HK-2 (cell line): ENCODE results near the gene ACTR1A.

Experiments
- DNase-seq: peaks from one replicate; pipeline ENCODE4 v3.0.0-alpha.2; 2018; ENCODE audit not compliant: unreplicated experiment

Gene ACTR1A

DNA sequence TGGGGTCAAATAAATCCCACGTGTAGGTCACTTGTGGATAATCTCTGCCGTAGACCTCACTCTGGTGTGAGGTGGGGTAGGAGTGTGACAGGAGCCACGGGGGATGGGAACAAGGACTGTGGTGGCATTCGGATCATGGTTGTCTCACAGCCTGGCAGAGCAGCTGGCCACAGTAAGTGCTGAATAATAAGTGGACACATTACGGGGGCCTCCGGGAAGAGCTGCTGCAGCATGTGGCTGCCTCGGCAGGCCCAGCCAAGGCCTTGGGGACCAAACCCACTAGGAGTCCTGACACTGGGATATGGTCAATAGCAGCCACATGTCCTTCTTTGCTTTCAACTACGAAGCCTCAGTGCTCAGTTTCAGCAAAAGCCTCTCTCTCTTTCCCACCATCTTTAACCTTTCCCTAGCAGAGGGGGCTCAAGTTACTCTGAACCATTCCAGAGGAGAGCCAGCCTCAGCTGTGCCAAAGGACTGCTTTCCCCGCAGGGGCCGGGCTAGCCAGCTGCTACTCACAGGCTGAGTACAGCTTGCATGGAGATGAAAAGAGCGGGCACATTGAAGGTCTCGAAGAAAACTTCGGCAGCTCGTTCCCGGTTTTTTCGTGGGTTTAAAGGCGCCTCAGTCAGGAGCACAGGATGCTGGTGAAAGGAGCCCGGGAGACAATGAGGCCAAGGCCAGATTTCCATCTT lies 17.3 kb downstream of the ACTR1A start:
- no peak for DNase-seq

DNA sequence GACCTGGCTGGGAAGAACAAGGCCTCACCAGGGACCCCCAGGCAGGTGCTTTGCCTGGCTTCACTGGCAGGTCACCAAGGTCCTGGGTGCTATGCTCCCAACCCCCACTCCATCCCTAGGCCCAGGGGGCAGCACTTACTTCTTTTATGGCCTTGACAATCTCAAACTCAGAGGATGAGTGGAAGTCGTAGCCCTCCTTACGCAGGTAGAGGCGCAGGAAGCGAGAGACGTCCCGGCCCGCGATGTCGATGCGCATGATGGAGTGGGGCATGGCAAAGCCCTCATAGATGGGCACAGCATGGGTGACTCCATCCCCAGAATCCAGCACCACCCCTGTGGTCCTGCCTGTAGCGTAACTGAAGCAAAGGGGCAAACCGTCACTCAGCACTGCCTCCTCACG lies 18.5 kb downstream of the ACTR1A start:
- DNase-seq = no peak

DNA sequence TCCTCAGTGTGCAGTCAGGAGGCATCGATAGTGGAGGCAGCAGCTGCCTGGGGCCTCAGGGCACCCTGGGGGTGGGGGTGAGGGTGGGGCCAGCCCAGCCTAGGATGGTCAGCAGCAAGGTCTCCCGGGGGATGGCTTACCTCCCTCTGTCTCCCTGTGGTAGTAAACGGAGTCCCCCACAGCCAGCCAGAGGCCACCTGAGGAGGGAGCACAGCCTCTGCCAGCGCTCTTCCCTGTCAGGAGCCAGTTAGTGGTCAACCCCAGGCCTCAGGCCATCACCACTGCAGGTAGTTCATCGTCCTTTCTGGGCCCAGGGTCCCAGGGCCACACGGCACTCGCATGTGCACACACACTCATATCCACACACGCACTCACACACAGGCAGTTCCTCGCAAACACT lies 22.1 kb downstream of the ACTR1A start:
- no peak for DNase-seq

DNA sequence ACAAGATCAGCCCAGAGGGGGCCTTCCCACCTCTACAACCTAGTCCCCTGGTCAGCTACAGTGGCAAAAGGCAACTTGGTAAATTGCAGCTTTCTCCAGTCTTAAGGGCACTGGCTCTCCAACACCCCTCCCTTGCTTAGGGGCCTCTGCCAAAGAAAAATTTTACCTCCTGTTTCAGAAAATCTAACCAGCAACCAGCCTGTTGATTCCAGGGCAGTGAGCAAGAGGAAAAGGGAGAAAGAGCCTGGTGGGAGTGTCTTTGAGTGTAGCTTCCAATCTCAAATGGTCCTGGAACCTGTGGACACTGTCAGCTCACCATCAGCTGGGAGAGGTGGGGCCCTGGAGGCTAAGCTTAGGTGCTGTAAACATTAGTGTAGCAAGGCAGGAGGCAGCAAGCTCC lies 22.9 kb downstream of the ACTR1A start:
- no peak for DNase-seq

DNA sequence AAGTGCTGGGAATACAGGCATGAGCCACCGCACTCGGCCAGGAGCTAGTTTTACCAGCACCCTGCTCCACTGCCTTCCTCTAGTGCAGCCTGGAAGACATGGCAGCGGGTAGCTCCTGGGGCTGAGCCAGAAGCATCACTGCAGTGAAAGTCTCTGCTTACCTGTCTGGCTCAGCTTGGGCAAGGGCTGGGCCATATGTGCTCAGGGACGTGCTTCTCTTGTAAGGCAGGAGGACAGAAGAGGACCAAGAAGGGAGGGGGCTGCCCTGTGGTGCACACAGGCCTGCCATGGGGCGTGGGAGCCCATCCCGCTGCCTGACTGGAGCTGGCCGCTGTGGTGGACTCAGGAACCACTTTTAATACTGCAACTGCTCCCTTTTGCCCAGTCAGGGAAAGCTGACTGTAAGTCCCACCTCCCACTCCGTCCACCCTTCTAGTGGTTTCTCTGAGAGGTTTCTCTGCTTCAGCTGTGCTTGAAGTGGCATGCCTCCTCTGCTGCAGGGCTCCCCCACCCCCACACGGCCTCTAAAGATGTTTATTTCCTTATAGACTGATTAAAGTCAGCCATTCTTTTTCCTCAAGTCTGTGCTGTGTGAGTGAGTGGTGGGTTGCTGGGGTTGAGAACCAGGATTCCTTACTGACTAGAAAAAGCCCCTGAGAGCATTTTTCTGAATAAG lies 25.9 kb downstream of the ACTR1A start:
- DNase-seq = peak; percentile 35

DNA sequence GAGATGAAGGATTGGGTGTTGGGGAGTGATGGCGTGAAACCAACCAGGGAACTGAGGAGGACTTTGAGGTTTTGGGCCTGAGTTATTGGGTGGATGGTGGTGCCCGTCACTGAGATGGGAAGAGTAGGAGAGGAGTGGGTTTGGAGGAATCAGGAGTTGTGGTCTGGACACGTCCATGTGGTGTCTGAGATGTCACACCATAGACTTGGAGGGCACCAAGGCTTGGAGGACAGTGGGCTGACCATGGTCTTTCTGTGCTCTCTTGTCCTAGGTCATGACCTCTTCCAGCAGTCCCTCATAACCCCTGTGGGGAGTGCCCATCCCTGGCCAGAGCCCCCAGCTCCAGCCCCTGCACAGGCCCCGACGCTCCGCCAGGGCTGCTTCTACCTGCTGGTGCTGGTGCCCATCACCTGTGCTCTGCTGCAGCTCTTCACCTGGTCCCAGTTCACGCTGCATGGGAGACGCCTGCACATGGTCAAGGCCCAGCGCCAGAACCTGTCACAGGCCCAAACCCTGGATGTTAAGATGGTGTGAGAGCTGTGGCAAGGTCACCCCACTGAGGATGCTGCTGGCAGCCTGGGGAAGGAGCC lies 27.0 kb downstream of the ACTR1A start:
- DNase-seq = no peak

DNA sequence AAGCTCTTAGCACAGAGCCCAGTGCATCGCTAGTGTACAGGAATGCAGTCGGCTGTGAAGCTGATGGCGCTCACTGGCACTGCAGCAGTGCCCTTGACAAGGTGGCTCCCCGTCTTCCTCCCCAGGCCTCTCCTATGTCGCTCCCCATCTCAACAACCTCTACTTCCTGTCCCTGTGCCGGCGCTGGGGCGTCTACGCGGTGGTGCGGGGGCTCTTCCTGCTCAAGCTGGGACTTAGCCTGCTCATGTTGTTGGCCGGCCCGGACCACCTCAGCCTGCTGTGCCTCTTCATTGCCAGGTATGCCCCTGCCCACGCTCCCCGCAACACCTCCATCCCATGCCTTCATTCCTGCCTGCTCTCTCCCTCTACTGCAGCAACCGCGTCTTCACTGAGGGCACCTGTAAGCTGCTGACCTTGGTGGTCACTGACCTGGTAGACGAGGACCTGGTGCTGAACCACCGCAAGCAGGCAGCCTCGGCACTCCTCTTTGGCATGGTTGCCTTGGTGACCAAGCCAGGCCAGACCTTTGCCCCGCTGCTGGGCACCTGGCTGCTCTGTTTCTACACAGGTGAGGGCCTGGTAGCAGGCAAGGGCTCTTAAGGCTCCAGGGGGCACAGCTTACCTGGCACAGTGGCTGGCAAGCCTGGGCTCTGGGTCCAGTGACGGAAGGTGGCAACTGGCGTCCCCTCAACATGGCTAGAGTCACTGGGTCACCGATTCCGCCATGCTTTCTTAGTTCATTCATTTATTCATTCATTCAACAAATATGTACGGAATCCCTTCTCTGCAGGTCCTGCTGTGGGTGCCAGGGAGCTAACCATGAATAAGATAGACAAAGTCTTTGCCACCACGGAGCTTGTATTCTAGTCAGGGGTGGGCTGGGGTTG lies 28.8 kb downstream of the ACTR1A start:
- no peak for DNase-seq

DNA sequence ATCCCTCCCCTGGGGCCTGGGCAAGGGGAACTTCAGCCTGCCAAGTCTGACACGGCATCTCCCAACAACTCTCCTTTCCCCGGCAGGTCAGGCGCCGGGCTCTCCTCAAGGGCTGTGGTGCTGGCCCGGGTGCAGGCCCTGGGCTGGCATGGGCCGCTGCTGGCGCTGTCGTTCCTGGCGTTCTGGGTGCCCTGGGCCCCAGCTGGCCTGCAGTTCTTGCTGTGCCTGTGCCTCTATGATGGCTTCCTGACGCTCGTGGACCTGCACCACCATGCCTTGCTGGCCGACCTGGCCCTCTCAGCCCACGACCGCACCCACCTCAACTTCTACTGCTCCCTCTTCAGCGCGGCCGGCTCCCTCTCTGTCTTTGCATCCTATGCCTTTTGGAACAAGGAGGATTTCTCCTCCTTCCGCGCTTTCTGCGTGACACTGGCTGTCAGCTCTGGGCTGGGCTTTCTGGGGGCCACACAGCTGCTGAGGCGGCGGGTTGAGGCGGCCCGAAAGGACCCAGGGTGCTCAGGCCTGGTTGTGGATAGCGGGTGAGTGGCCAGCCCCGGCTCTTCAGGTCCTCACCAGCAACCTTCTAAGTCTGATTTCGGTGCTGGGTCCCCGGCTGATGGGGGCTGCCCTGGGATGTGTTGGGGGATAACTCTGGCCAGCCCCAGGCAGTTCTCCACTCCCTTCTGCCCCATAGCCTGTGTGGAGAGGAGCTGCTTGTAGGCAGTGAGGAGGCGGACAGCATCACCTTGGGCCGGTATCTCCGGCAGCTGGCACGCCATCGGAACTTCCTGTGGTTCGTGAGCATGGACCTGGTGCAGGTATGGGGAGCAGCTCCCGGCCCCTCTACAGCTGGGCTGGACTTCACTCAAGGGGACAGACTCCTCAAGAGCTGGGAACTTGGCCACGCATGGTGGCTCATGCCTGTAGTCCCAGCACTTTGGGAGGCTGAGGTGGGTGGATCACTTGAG lies 31.6 kb downstream of the ACTR1A start:
- no peak for DNase-seq

DNA sequence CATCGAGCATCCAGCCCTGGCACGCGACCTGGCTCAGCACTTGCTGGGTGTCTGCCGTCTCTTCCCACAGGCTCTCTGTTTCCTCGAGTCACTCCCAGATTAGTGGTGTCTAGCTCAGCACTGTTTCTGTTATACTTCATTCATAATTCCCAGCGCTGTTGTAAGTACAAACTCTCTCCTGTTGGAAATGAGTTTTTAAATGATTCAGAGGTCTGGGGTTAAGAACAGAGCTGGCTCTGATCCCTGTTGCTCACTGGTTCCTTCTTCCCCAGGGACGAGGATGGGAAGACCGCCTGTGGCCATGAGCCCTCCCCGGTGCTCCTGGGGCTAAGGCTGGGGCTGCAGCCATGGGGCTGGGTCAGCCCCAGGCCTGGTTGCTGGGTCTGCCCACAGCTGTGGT lies 33.8 kb downstream of the ACTR1A start:
- DNase-seq = no peak

DNA sequence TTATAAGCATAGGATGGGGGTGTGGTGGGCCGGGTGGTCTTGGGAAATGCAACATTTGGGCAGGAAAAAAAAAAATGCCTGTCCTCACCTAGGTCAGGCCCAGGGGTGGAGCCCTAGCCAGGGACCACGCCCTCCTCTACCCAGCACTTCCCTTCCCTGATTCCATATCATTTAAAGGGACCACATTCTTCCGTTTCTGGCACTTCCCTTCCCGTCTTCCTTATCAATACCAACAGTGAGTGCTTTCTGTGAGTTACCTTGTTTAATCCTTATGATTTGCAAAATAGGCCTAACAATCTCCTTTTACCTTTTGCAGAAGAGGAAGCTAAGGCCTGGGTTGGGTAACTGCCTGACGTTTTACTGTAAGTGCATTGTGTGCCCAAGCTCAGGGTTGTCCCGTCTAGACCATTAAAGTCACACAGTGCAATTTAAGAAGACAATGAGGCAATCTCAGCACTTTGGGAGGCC lies 34.5 kb downstream of the ACTR1A start:
- DNase-seq = no peak

DNA sequence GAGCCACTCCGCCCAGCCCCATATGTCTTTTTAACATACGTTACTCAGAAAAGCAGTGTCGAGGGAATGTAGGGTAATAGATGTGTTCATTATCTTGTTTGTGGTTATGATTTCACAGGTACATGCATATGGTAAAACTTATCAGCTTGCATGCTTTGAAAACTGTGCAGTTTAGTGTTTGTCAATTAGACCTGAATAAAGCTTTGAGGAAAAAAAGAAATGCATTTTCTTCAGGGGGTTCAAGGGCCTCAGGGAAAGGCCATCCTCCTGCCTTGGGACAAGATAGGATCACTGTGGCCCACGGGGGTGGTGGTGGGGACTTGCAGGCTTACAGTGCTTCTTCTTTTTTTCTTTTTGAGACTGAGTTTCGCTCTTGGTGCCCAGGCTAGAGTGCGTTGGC lies 35.2 kb downstream of the ACTR1A start:
- DNase-seq = no peak

DNA sequence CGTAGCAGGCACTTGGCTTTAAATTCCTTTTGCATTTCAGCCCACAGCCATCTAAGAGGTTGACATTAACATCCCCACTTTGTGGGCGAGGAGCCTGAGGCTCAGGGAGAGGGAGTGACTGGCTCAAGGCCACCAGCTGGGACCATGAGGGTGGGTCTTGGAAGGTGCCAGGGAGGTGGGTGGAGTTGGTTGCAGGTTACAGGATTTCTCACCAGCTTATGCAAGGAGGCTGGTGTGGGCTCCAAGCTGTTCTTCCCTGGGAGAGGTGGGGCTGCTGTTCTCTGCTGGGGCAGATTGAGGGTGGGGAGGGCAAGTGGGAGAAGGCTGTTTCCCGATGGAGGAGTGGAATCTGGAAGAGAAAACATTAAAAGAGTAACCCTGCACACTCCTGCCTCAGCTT lies 37.0 kb downstream of the ACTR1A start:
- no peak for DNase-seq

DNA sequence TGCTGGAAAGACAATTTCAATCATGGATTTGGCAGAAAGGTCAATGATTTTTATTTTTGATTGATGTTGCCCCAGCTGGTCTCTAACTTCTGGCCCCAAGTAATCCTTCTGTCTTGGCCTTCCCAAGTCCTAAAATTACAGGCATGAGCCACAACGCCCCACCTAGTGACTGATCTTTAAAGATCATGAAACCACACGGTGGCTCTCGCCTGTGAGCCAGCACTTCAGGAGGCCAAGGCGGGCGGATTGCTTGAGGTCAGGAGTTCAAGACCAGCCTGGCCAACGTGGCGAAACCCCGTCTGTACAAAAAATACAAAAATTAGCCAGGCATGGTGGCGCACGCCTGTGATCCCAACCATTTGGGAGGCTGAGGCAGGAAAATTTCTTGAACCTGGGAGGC lies 38.5 kb downstream of the ACTR1A start:
- no peak for DNase-seq

DNA sequence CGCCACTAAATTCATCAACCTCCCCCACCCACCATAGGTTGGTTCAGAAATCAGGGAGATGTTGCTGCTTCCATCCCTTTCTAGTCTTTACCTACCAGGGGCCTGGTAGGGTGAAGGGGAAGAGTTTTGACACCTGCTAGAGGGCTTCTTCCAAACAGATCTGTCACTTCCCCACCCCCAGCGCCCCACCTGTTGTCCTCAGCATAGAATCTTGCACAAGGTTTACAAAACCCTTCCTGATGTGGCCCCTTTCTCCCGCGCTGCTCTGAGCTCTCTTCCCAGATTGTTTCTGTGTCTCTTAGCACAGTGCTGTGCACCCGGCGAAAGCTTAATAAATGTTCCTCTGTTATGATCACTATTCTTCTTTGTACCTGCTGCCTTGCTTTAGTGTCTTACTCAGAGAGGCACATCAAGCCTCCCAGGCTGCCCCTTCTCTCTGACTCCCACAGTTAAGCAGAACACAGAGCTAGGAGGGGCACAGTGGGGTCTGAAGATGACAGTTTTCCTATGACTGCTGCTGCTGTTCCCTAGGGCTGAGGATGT lies 39.9 kb downstream of the ACTR1A start:
- no peak for DNase-seq

DNA sequence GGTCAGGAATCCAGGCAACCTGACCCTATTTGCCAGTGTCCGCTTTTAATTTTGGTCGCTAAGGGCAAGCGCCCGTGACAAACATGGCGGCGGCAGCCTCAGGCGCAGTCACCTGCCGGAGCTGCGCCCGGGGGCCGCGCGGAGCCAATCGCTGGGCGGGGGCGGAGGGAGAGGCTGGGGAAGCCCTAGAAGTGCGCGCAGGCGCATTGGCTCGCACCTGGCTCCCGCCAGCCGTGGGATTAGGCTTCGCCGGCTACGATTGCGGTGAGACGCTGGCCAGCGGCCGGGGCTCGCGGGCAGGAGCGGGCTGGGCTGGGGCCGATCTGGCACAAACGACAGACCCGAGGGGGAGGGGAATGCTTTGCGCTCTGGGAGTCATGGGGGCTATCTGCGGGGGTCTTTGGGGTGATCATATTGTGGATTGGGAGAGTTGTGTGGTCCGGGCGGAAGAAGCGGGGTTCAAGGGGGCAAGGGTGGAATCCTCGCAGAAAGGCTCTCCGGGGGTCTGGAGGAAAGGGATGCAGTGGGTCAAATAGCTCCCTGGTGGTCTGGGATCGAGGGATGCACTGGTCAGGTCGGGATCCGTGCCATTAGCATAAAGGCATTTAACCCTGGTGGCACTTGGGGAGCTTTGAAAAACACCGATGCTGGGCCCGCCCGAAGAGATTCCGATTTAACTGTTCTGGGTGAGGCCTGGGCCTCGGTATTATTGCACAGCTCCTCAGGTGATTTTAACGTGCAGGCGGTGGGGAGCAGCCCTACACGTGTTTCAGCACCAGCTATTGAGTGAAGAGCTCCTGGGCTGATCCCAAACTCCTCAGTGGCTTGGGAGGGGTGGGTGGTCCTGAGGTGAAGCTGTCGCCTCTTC lies 41.1 kb downstream of the ACTR1A start:
- peak; percentile 98 for DNase-seq

DNA sequence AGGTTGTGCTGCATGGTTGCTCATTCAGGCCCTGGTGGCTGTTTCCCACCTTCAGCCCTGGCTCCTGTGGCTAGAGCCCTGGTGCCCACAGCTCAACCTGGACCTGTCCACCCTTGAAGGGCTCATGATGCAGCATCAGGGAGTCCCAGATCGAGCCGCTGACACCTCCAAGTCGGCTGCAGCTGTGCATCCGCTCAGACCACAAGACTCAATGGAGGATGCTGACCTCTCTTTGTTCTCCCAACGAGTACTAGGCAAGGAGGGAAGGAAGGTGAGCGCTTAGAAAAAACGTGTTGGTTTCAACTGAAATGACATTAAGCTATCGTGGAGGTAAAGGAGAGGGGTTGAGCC lies 41.7 kb downstream of the ACTR1A start:
- DNase-seq = no peak

DNA sequence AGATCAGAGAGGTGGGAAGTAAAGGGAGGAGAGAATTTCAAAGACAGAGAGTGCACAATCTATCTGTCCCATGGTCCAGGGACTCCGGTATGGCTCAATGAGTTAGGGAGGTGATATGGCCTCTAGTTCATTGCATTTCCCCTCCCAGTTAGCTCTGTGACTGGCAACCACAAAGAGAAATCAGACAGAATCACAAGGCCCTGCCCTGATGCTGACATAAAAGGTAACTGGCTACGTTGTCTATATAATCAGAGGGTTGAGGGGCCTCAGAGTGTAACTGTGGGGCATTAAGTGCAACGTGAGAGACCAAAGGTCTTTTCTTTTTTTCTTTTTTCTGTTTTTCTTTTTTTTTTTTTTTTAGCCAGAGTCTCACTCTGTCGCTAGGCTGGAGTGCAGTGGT lies 43.9 kb downstream of the ACTR1A start:
- no peak for DNase-seq

DNA sequence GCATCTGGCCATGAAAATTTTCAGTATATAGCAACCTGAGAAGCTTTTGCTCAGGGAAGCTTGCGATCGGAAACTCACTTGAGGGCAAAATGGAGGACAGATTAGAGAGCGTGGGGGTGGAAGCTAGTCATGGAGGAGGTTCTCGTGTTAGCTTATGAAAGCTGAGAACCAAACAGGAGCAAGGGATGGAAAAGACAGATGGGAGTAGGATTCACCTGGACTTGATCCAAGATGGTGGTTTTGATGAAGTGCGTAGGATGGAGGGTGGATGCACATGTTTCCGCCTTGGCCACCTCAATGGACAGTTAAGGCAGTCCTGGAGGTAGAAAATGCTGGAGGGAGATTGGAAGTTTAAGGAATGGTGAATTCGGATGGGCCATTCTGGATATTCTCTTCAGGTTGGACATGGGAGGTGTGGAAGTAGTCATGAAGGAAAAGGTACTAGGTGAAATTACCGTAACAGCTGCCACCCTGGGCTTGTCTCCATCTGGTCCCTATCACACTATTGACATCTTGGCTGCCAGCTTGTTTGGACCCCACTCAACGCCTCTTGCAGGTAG lies 44.8 kb downstream of the ACTR1A start:
- no peak for DNase-seq

DNA sequence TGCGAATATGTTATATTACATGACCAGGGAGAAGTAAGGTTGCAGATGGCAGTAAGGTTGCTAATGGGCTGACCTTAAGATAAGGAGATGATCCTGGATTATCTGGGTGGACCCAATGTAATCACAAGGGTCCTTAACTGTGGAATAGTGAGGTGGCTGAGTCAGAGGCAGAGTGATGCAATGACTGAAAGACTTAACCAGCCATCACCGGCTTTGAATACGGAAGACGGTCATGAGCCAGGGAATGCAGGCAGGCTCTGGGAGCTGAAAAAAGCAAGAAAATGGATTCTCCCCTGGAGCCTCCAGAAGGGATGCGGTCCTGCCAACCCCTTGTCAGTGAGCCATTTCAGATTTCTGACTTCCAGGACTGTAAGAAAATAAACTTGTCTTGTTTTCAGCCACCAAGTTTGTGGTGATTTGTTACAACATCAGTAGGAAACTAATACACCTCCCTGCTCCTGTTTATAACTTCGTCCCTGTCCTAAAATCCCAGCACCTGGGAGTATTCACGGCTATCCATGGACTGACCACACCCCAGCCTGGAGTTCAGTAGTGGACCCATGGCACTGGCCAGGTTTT lies 46.5 kb downstream of the ACTR1A start:
- DNase-seq = peak; percentile 71
